SK-N-SH (cell line): Measurements from ENCODE around the gene TBL3. TPM values are rescaled to one million over a fixed set of nuclear protein-coding genes. Genes with fewer than 3 reads are reported as not detected.

Source experiments
- CTCF ChIA-PET: fragments of 300-600, 350-600 bp; formaldehyde crosslinking; extraction: SDS; loops from one replicate; lab custom pipeline; 2021; lab: Yijun Ruan, JAX
- POLR2A ChIA-PET: fragments of 350-600 bp; sonication (Branson Sonifier 250); formaldehyde crosslinking; extraction: SDS; loops from one replicate; lab custom pipeline; 2020; ENCODE audit warnings: antibody characterized with exemption, inconsistent platforms; lab: Yijun Ruan, JAX
- DNase-seq: peaks from one replicate; pipeline ENCODE4 v3.0.0; 2012
- H2AFZ ChIP-seq: fragments of 200-600 bp; sonication (generic); 2 replicates; pipeline ENCODE4 v1.8.1; 2016; ENCODE audit warnings: antibody characterized with exemption, mild to moderate bottlenecking, low read depth
- H3F3A ChIP-seq: fragments of 200-600 bp; sonication (generic); replicated peaks from 2 replicates; pipeline ENCODE3; 2016; ENCODE audit warnings: antibody characterized with exemption, mild to moderate bottlenecking; ENCODE audit not compliant: insufficient read depth
- H3K27ac ChIP-seq, 2 experiments: fragments of 200-500 bp in 1 of 2; fragments of 200-600 bp in 1 of 2; sonication (Bioruptor generic) in 1 of 2; sonication (generic), shearing (Covaris generic) in 1 of 2; 2 replicates each; pipeline versions ENCODE4 v1.5.1 to v1.6.1; 2014 to 2016; ENCODE audit warnings: low read depth in 2 of 2, inconsistent platforms in 1 of 2, low read length in 1 of 2, mild to moderate bottlenecking in 1 of 2, mixed read lengths in 1 of 2
- H3K27me3 ChIP-seq: fragments of 200-600 bp; sonication (generic), shearing (Covaris generic); 2 replicates; pipeline ENCODE4 v1.6.1; 2016; ENCODE audit warnings: mixed run types; ENCODE audit not compliant: insufficient read depth
- H3K36me3 ChIP-seq, 2 experiments: fragments of 200-500 bp in 1 of 2; fragments of 200-600 bp in 1 of 2; sonication (Bioruptor generic) in 1 of 2; sonication (generic) in 1 of 2; replicated peaks in 1 of 2; 2 replicates each; pipeline versions ENCODE3 to v1.5.1; 2014 to 2016; ENCODE audit warnings: low read length in 1 of 2, mild to moderate bottlenecking in 1 of 2; ENCODE audit not compliant: insufficient read depth in 2 of 2, control insufficient read depth in 1 of 2
- H3K4me1 ChIP-seq, 2 experiments: fragments of 200-500 bp in 1 of 2; fragments of 200-600 bp in 1 of 2; sonication (Bioruptor generic) in 1 of 2; sonication (generic), shearing (Covaris generic) in 1 of 2; 2 replicates each; pipeline versions ENCODE4 v1.5.1 to v1.6.1; 2014 to 2016; ENCODE audit warnings: low read depth in 1 of 2, low read length in 1 of 2, mixed run types in 1 of 2; ENCODE audit not compliant: insufficient read depth in 2 of 2, control insufficient read depth in 1 of 2
- H3K4me2 ChIP-seq: fragments of 200-600 bp; sonication (generic), shearing (Covaris generic); 2 replicates; pipeline ENCODE4 v1.6.1; 2017; ENCODE audit warnings: mixed run types
- H3K4me3 ChIP-seq, 2 experiments: fragments of 200-500 bp in 1 of 2; fragments of 200-600 bp in 1 of 2; sonication (Bioruptor generic) in 1 of 2; sonication (generic), shearing (Covaris generic) in 1 of 2; 2 replicates each; pipeline versions ENCODE4 v1.5.1 to v1.8.1; 2014 to 2016; ENCODE audit warnings: low read depth in 2 of 2, inconsistent platforms in 1 of 2, low read length in 1 of 2, mild to moderate bottlenecking in 1 of 2, mixed read lengths in 1 of 2, moderate library complexity in 1 of 2
- H3K79me2 ChIP-seq: fragments of 200-600 bp; sonication (generic); 2 replicates; pipeline ENCODE4 v1.8.1; 2017; ENCODE audit warnings: mild to moderate bottlenecking; ENCODE audit not compliant: insufficient read depth
- H3K9ac ChIP-seq: fragments of 200-600 bp; sonication (generic); 2 replicates; pipeline ENCODE4 v1.6.1; 2017; ENCODE audit warnings: mixed run types
- H3K9me2 ChIP-seq: fragments of 200-600 bp; sonication (generic); 2 replicates; pipeline ENCODE4 v1.6.1; 2017; ENCODE audit warnings: mixed run types
- H3K9me3 ChIP-seq: fragments of 200-600 bp; sonication (generic); 2 replicates; pipeline ENCODE4 v1.6.1; 2017; ENCODE audit warnings: mixed run types, mild to moderate bottlenecking, moderate library complexity
- H4K20me1 ChIP-seq: fragments of 200-600 bp; sonication (generic); 2 replicates; pipeline ENCODE4 v1.6.1; 2017; ENCODE audit warnings: mild to moderate bottlenecking, mixed run types; ENCODE audit not compliant: insufficient read depth
- CHD2 ChIP-seq: fragments of 150-350 bp; IDR thresholded peaks from 2 replicates; pipeline ENCODE4 v1.6.1; 2018; ENCODE audit warnings: low read length; ENCODE audit not compliant: partially characterized antibody
- CTCF ChIP-seq: fragments of 200-600 bp; sonication (generic); IDR thresholded peaks from 2 replicates; pipeline ENCODE4 v1.6.1; 2017; ENCODE audit warnings: antibody characterized with exemption, mild to moderate bottlenecking, moderate library complexity
- EP300 ChIP-seq, 2 experiments: IDR thresholded peaks; 2 replicates each; pipeline versions ENCODE4 v1.4.0 to v1.6.1; 2012; ENCODE audit warnings: borderline replicate concordance in 1 of 2, low read depth in 1 of 2, low read length in 1 of 2
- EZH2phosphoT487 ChIP-seq: fragments of 200-600 bp; sonication (generic); IDR thresholded peaks from 2 replicates; pipeline ENCODE4 v1.6.1; 2017; ENCODE audit warnings: low read depth, mixed run types, mild to moderate bottlenecking, antibody characterized with exemption, moderate library complexity, borderline replicate concordance
- GABPA ChIP-seq: IDR thresholded peaks from 2 replicates; pipeline ENCODE4 v1.4.0; 2012; ENCODE audit warnings: low read depth, mild to moderate bottlenecking
- IRF3 ChIP-seq: fragments of 150-350 bp; IDR thresholded peaks from 2 replicates; pipeline ENCODE4 v1.6.1; 2016; ENCODE audit warnings: mild to moderate bottlenecking, low read depth, low read length
- MEF2A ChIP-seq: IDR thresholded peaks from 2 replicates; pipeline ENCODE4 v1.4.0; 2012; ENCODE audit warnings: low read depth, borderline replicate concordance
- MXI1 ChIP-seq: IDR thresholded peaks from 2 replicates; pipeline ENCODE4 v1.6.1; 2012; ENCODE audit warnings: mild to moderate bottlenecking, low read depth, low read length, improper control_type of control experiment
- PBX3 ChIP-seq: IDR thresholded peaks from 2 replicates; pipeline ENCODE4; 2012
- POLR2AphosphoS5 ChIP-seq: IDR thresholded peaks from 2 replicates; pipeline ENCODE4 v1.6.1; 2012; ENCODE audit warnings: low read depth, low read length
- RAD21 ChIP-seq: IDR thresholded peaks from 2 replicates; pipeline ENCODE4 v1.6.1; 2012; ENCODE audit warnings: mild to moderate bottlenecking, low read length
- RCOR1 ChIP-seq: fragments of 150-350 bp; IDR thresholded peaks from 2 replicates; pipeline ENCODE4 v1.6.1; 2017; ENCODE audit warnings: antibody characterized with exemption, low read length
- RFX5 ChIP-seq: IDR thresholded peaks from 2 replicates; pipeline ENCODE4 v1.6.1; 2012; ENCODE audit warnings: mild to moderate bottlenecking, improper control_type of control experiment, low read length
- USF1 ChIP-seq: IDR thresholded peaks from 2 replicates; pipeline ENCODE4 v1.4.0; 2012; ENCODE audit warnings: low read depth, borderline replicate concordance
- USF2 ChIP-seq: fragments of 150-350 bp; IDR thresholded peaks from 2 replicates; pipeline ENCODE4 v1.6.1; 2017; ENCODE audit warnings: antibody characterized with exemption, low read length, low read depth, borderline replicate concordance
- WGBS: methylation state at CpG from one replicate; pipeline ENCODE4 v1.1.6; 2017; ENCODE audit warnings: low lambda C conversion rate; 5-methylcytosine and 5-hydroxymethylcytosine counted together
- polyA plus RNA-seq, 3 experiments: library from polyadenylated mRNA; depleted of rRNA; stranded (reverse); fragments of >200 nt; gene quantifications; 2 replicates each; pipeline ENCODE4 v1.2.3, GENCODE V29; 2012

TBL3 gene
- polyA plus RNA-seq, 1 of the 3 experiments (the other 2 are of a cell fraction): 37.1 TPM

- H3K9ac ChIP-seq: no peak overlapping the region
- no peak overlapping the region for H3K4me2 ChIP-seq
- H3K27me3 ChIP-seq: no peaks in the 10 kb centered on the region
- H4K20me1 ChIP-seq: no peaks in the 10 kb centered on the region
- POLR2A ChIA-PET: no interaction called here
- H3K27ac ChIP-seq: no peak overlapping the region
- no peaks in the 10 kb centered on the region for H3K9me3 ChIP-seq
- DNase-seq: no peak
- no peaks in the 10 kb centered on the region for H3K9me2 ChIP-seq
- WGBS: 54% methylated on average over 7 of the region's 7 CpGs
- no peak overlapping the region for H3K4me3 ChIP-seq
- no peaks in the 10 kb centered on the region for H3F3A ChIP-seq
- no peak for TF ChIP-seq USF2
- no peak for TF ChIP-seq CTCF
- no peak for TF ChIP-seq CHD2
- no peak for TF ChIP-seq RFX5
- TF ChIP-seq EP300 (IDR thresholded peaks at IDR 0.05; ENCODE audit: borderline replicate concordance in 1 of 2, low read depth in 1 of 2, low read length in 1 of 2): no peak
- no peak for TF ChIP-seq EZH2phosphoT487
- no peak for TF ChIP-seq PBX3
- no peak for TF ChIP-seq USF1
- TF ChIP-seq MXI1: no peak
- no peak for TF ChIP-seq GABPA
- no peak for TF ChIP-seq IRF3
- no peak for TF ChIP-seq RAD21
- no peak for TF ChIP-seq POLR2AphosphoS5
- no peak for TF ChIP-seq MEF2A
- no peak for TF ChIP-seq RCOR1
- TF ChIP-seq, all 33 proteins: peak for 0
- CTCF ChIA-PET: interaction anchor here (1.1 to 2.1 kb wide), 3 partner anchors 9 to 21 kb away, joined by 3 to 13 read pairs (median 5); no protein-coding TSS in a partner anchor
- peaks cover 0 to 9% of the 10 kb centered on the region in 2 experiments; a peak in 1 of 4 replicates for H3K4me1 ChIP-seq
- H3K36me3 ChIP-seq: no peaks in the 10 kb centered on the region
- no peak overlapping the region for H2AFZ ChIP-seq
- H3K79me2 ChIP-seq: no peaks in the 10 kb centered on the region
Observed at GRCh38 chr16:1950047-1950446, 21.8 kb upstream of the TBL3 start.
